Activated CD4-positive, alpha-beta T cell treated with anti-CD3 and anti-CD28 coated beads, Interleukin-2, amount 50 U/mL, for 16 hours (primary cell): ENCODE data around the gene CDIPT.
"Not testable (repeated sequence)": the region's sequence is repeated elsewhere in the genome, so short reads cannot be mapped to it uniquely, and the experiment has no call there.

Source experiments
- DNase-seq: peaks from one replicate; pipeline ENCODE4 v3.0.0-alpha.2; 2020

CDIPT gene

GRCh38 chr16:29857133-29857760 lies 5.8 kb downstream of the CDIPT start:
- no peak for DNase-seq

- DNase-seq: no peak
These were observed 8.4 kb downstream of the CDIPT start for GRCh38 chr16:29854520-29855100.

GRCh38 chr16:29852654-29853053 lies 10.4 kb downstream of the CDIPT start:
- DNase-seq: no peak

GRCh38 chr16:29850998-29851397 lies 12.0 kb downstream of the CDIPT start:
- no peak for DNase-seq

GRCh38 chr16:29849505-29849904 lies 13.5 kb downstream of the CDIPT start:
- no peak for DNase-seq

GRCh38 chr16:29848420-29849297 lies 14.4 kb downstream of the CDIPT start:
- peak; percentile 83 for DNase-seq

GRCh38 chr16:29845656-29846055 lies 17.4 kb downstream of the CDIPT start:
- DNase-seq: no peak

GRCh38 chr16:29844575-29845331 lies 18.3 kb downstream of the CDIPT start:
- DNase-seq: no peak

GRCh38 chr16:29843931-29844330 lies 19.1 kb downstream of the CDIPT start:
- no peak for DNase-seq

GRCh38 chr16:29842732-29843346 lies 20.2 kb downstream of the CDIPT start:
- no peak for DNase-seq

GRCh38 chr16:29841631-29842030 lies 21.4 kb downstream of the CDIPT start:
- no peak for DNase-seq

- no peak for DNase-seq
These were observed 22.8 kb downstream of the CDIPT start for GRCh38 chr16:29840240-29840639.

- DNase-seq: no peak
These were observed 23.2 kb downstream of the CDIPT start for GRCh38 chr16:29839822-29840221.

GRCh38 chr16:29837841-29838240 lies 25.2 kb downstream of the CDIPT start:
- DNase-seq: no peak

GRCh38 chr16:29836623-29837022 lies 26.4 kb downstream of the CDIPT start:
- DNase-seq: no peak

GRCh38 chr16:29835926-29836325 lies 27.1 kb downstream of the CDIPT start:
- DNase-seq: no peak

- DNase-seq: no peak
These were observed 28.9 kb downstream of the CDIPT start for GRCh38 chr16:29834079-29834478.

- DNase-seq: not testable (repeated sequence)
These were observed 29.8 kb downstream of the CDIPT start for GRCh38 chr16:29833219-29833618.

- DNase-seq: no peak
These were observed 31.5 kb downstream of the CDIPT start for GRCh38 chr16:29831490-29831889.

GRCh38 chr16:29830774-29831173 lies 32.3 kb downstream of the CDIPT start:
- DNase-seq: no peak

GRCh38 chr16:29826342-29826695 lies 36.7 kb downstream of the CDIPT start:
- DNase-seq: no peak

GRCh38 chr16:29825145-29826044 lies 37.6 kb downstream of the CDIPT start:
- DNase-seq: peak; percentile 86
